Panc1 (cell line): ENCODE measurements around the gene MAP4. TPM values are rescaled to one million over a fixed set of nuclear protein-coding genes. Genes with fewer than 3 reads are reported as not detected.
"Not testable (repeated sequence)": the region's sequence is repeated elsewhere in the genome, so short reads cannot be mapped to it uniquely, and the experiment has no call there.

ENCODE experiments used
- ATAC-seq: fragments of 200-7000 bp; cut with Tn5 transposase; 2 replicates; pipeline ENCODE4 v1.9.1; 2020; ENCODE audit warnings: mild to moderate bottlenecking, moderate library complexity
- BruUV-seq: library from RNA; stranded (reverse); fragments of 400-500 nt; replicated peaks from 2 replicates; lab custom pipeline; 2021; lab: Mats Ljungman, UMichigan
- CTCF ChIA-PET: fragments of 300-600 bp; sonication (Branson Sonifier 250); formaldehyde crosslinking; loops from one replicate; lab custom pipeline; 2022; ENCODE audit warnings: antibody characterized with exemption; lab: Charles Lee
- POLR2A ChIA-PET: fragments of 300-600 bp; sonication (Branson Sonifier 250); formaldehyde crosslinking; loops from one replicate; lab custom pipeline; 2022; ENCODE audit warnings: antibody characterized with exemption; lab: Charles Lee
- DNase-seq: peaks from one replicate; pipeline ENCODE4 v3.0.0-alpha.2; 2010; ENCODE audit warnings: low read depth, low spot score
- H3K27ac ChIP-seq: 2 replicates; pipeline ENCODE4 v1.5.1; 2011; ENCODE audit warnings: mild to moderate bottlenecking, low read length, inconsistent platforms
- H3K27me3 ChIP-seq: fragments of 200-500 bp; sonication (Bioruptor generic); 2 replicates; pipeline ENCODE4 v1.6.0; 2014; ENCODE audit warnings: low read length, inconsistent platforms; ENCODE audit not compliant: control insufficient read depth, insufficient read depth
- H3K36me3 ChIP-seq: fragments of 200-500 bp; sonication (Bioruptor generic); 2 replicates; pipeline ENCODE4 v1.5.1; 2014; ENCODE audit warnings: inconsistent platforms, mild to moderate bottlenecking, low read length, moderate library complexity; ENCODE audit not compliant: control insufficient read depth, insufficient read depth
- H3K4me1 ChIP-seq: 2 replicates; pipeline ENCODE4 v1.5.1; 2011; ENCODE audit warnings: inconsistent platforms, mild to moderate bottlenecking, low read length, moderate library complexity; ENCODE audit not compliant: control insufficient read depth, insufficient read depth
- H3K4me3 ChIP-seq, 2 experiments: 2 replicates each; pipeline ENCODE4 v1.5.1; 2011 to 2012; ENCODE audit warnings: low read depth in 2 of 2, low read length in 2 of 2, mild to moderate bottlenecking in 2 of 2, inconsistent platforms in 1 of 2, moderate library complexity in 1 of 2
- H3K9me3 ChIP-seq: fragments of 200-500 bp; sonication (Bioruptor generic); 2 replicates; pipeline ENCODE4 v1.5.1; 2014; ENCODE audit warnings: low read depth, mild to moderate bottlenecking, inconsistent platforms, low read length, moderate library complexity; ENCODE audit not compliant: control insufficient read depth, insufficient read depth
- POLR2AphosphoS5 ChIP-seq: IDR thresholded peaks from 2 replicates; pipeline ENCODE4 v1.6.1; 2012; ENCODE audit warnings: mild to moderate bottlenecking, low read depth, low read length, moderate library complexity
- REST ChIP-seq, 2 experiments: IDR thresholded peaks; 2 replicates each; pipeline ENCODE4 v1.6.1; 2011 to 2012; ENCODE audit warnings: low read depth in 2 of 2, control low read depth in 1 of 2, low read length in 1 of 2, mild to moderate bottlenecking in 1 of 2, moderate library complexity in 1 of 2; ENCODE audit not compliant: insufficient read depth in 1 of 2
- SIN3A ChIP-seq: IDR thresholded peaks from 2 replicates; pipeline ENCODE4 v1.6.1; 2012; ENCODE audit warnings: low read depth, mild to moderate bottlenecking, low read length, moderate library complexity, borderline replicate concordance; ENCODE audit not compliant: insufficient read depth
- TCF7L2 ChIP-seq: IDR thresholded peaks from 2 replicates; pipeline ENCODE4 v1.6.1; 2011; ENCODE audit warnings: mild to moderate bottlenecking, low read depth, low read length, inconsistent platforms
- in situ Hi-C: cut with HindIII; loops from 2 replicates; pipeline ENCODE4 v1.10.0; 2016; ENCODE audit warnings: low sequenced_read_pairs, low pct_unique_long_range_greater_than_20kb
- intact Hi-C: fragments of 100-400 bp; cut with micrococcal nuclease; formaldehyde crosslinking; loops from one replicate; pipeline ENCODE4 v1.10.0; 2022; ENCODE audit not compliant: unreplicated experiment
- total RNA-seq: library from RNA; stranded (reverse); gene quantifications from one replicate; pipeline ENCODE4 v1.2.1, GENCODE V29; 2021; ENCODE audit not compliant: unreplicated experiment
- TF ChIP-seq, protein P1 (sequence below): fragments of 450-650 bp; IDR thresholded peaks from 2 replicates; pipeline ENCODE4 v1.5.1; 2017; ENCODE audit warnings: mild to moderate bottlenecking

The MAP4 gene
- total RNA-seq, 1 experiment from 2014 or later: 150 TPM

DNA sequence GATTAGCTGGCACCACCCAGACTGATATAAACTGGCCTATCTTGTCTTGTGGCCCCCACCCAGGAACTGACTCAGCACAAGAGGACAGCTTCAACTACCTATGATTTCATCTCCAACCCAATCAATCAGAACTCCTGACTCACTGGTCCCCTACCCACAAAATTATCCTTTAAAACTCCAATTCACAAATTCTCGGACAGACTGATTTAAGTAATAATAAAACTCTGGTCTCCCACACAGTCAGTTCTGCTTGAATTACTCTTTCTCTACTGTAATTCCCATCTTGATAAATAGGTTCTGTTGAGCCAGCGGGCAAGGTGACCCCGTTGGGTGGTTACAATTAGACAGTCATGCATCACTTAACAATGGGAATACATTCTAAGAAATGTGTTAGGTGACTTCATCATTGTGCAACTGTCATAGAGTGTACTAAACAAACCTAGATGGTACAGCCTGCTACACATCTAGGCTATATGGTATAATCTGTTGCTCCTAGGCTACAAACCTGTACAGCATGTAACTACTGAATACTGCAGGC is 48.1 kb upstream of the MAP4 start:
- no TSS peak for BruUV-seq
- DNase-seq (no peak), ATAC-seq (no peak)
- no peak overlapping the region for H3K27ac ChIP-seq
- POLR2A ChIA-PET: no interaction called here
- H3K27me3 ChIP-seq: no peaks in the 10 kb centered on the region
- no peaks in the 10 kb centered on the region for H3K9me3 ChIP-seq
- peaks cover 2% of the 10 kb centered on the region; the same call in 1 of the 2 replicates for H3K4me1 ChIP-seq
- CTCF ChIA-PET: no interaction called here
- in situ Hi-C loops (no loop called here), intact Hi-C loops (no loop called here)
- no peak overlapping the region for H3K4me3 ChIP-seq
- H3K36me3 ChIP-seq: no peaks in the 10 kb centered on the region
- TF ChIP-seq TCF7L2: no peak
- no peak for TF ChIP-seq SIN3A
- TF ChIP-seq REST (IDR thresholded peaks at IDR 0.05; ENCODE audit: insufficient read depth in 1 of 2, low read depth in 2 of 2, low read length in 1 of 2): no peak
- no peak for TF ChIP-seq POLR2AphosphoS5
- TF ChIP-seq, protein P1, sequence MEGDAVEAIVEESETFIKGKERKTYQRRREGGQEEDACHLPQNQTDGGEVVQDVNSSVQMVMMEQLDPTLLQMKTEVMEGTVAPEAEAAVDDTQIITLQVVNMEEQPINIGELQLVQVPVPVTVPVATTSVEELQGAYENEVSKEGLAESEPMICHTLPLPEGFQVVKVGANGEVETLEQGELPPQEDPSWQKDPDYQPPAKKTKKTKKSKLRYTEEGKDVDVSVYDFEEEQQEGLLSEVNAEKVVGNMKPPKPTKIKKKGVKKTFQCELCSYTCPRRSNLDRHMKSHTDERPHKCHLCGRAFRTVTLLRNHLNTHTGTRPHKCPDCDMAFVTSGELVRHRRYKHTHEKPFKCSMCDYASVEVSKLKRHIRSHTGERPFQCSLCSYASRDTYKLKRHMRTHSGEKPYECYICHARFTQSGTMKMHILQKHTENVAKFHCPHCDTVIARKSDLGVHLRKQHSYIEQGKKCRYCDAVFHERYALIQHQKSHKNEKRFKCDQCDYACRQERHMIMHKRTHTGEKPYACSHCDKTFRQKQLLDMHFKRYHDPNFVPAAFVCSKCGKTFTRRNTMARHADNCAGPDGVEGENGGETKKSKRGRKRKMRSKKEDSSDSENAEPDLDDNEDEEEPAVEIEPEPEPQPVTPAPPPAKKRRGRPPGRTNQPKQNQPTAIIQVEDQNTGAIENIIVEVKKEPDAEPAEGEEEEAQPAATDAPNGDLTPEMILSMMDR: no peak

DNA sequence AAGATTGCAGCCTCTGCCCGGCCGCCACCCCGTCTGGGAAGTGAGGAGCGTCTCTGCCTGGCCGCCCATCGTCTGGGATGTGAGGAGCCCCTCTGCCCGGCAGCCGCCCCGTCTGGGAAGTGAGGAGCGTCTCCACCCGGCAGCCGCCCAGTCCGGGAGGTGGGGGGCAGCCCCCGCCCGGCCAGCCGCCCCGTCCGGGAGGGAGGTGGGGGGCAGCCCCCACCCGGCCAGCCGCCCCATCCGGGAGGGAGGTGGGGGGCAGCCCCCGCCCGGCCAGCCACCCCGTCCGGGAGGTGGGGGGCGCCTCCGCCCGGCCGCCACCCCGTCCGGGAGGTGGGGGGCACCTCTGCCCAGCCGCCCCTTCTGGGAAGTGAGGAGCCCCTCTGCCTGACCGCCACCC is 45.4 kb upstream of the MAP4 start:
- in situ Hi-C loops, BruUV-seq, H3K9me3 ChIP-seq, H3K4me1 ChIP-seq, DNase-seq, H3K4me3 ChIP-seq, intact Hi-C loops, ATAC-seq, H3K36me3 ChIP-seq, H3K27me3 ChIP-seq, H3K27ac ChIP-seq, CTCF ChIA-PET: not testable (repeated sequence)
- POLR2A ChIA-PET: interaction anchor here (0.6 kb wide), 1 partner anchor 236 kb away, joined by 3 read pairs; no protein-coding TSS in a partner anchor

DNA sequence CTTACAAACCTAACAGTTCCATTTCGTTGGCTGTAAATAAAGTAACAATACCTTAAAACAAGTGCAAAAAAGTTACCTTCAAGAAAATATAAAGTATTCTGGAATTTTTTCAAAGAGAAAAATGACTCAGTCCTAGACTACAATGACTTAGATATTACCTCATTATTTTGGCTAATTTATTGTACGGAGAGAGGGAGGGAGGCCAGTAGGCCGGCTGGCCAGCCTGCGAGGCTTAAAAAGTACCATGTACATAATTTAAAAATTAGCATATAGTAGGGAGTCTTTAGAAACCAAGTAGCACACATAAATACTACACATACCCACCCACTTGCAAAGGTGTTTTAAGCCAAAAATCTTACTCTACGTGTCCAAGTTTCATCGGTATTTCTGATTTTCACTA is 41.9 kb upstream of the MAP4 start:
- Histone ChIP-seq H3K27ac (peak overlapping the region; percentile 12; the same call in 1 of the 2 replicates), H3K9me3 (no peaks in the 10 kb centered on the region), H3K36me3 (no peaks in the 10 kb centered on the region), H3K27me3 (no peaks in the 10 kb centered on the region), H3K4me3 (no peak overlapping the region), H3K4me1 (no peaks in the 10 kb centered on the region; the same call in 1 of the 2 replicates)
- in situ Hi-C loops (no loop called here), intact Hi-C loops (no loop called here)
- TF ChIP-seq POLR2AphosphoS5: no peak
- TF ChIP-seq, protein P1: no peak
- no peak for TF ChIP-seq REST (IDR thresholded peaks at IDR 0.05; ENCODE audit: insufficient read depth in 1 of 2, low read depth in 2 of 2, low read length in 1 of 2)
- TF ChIP-seq TCF7L2: no peak
- no peak for TF ChIP-seq SIN3A
- ATAC-seq: no peak
- no peak for DNase-seq
- CTCF ChIA-PET: no interaction called here
- POLR2A ChIA-PET: no interaction called here
- BruUV-seq: no TSS peak
